GM12892 (cell line): Measurements from ENCODE around the gene ATP13A2.

Experiments
- POLR2A ChIP-seq: IDR thresholded peaks from 2 replicates; pipeline ENCODE4 v1.6.1; 2011; ENCODE audit warnings: low read depth, low read length, control low read depth
- POLR2AphosphoS5 ChIP-seq: IDR thresholded peaks from 2 replicates; pipeline ENCODE4 v1.6.1; 2011; ENCODE audit warnings: low read depth, low read length, control low read depth
- TAF1 ChIP-seq: IDR thresholded peaks from 2 replicates; pipeline ENCODE4 v1.6.1; 2011; ENCODE audit warnings: low read depth, mild to moderate bottlenecking, control low read depth, low read length, borderline replicate concordance

DNA sequence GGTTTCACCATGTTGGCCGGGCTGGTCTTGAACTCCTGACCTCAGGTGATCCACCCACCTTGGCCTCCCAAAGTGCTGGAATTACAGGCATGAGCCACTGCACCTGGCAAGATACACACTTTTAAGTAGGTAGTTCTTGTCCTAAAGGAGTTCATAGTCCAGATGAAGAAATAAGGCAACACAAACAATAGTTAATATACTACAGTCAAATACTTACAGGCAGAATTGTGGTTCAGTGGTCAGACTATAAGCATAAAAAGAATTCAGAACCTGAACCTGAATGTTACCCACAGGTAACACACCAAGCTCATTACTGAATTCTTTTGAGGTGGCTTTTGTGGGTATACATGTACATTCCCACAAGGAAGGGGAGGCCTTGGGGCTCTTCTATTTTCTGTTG lies 40.3 kb upstream of the ATP13A2 start:
- TF ChIP-seq POLR2A (no peak), TAF1 (no peak), POLR2AphosphoS5 (no peak)
